Measurements from ENCODE around the gene NRG2. TPM values are rescaled to one million over a fixed set of nuclear protein-coding genes. Genes with fewer than 3 reads are reported as not detected.

NRG2 gene
- total and polyA plus RNA-seq, 2 of the 8 experiments (the other 6 are each of a cell fraction or from before 2014, with no cell fraction given) = 0.27 to 0.54 TPM

GRCh38 chr5:139904816-139905661 is 138.1 kb downstream of the NRG2 start:
- Histone ChIP-seq H3K4ac (replicated peaks; ENCODE audit: insufficient read length, low read depth, low read length) (no peak overlapping the region), H3K23me2 (ENCODE audit: low read depth, low read length) (peaks cover 13% of the 10 kb centered on the region; the same call in 1 of the 2 replicates), H4K91ac (replicated peaks; ENCODE audit: insufficient read length, low read length) (peak overlapping the region; percentile 32), H3K79me2 (ENCODE audit: control insufficient read depth in 1 of 2, insufficient read depth in 2 of 2, low read length in 2 of 2) (no peaks in the 10 kb centered on the region), H3K36me3 (ENCODE audit: control insufficient read depth in 2 of 4, insufficient read depth in 4 of 4, low read length in 3 of 4) (no peaks in the 10 kb centered on the region), H3K79me1 (ENCODE audit: low read depth, low read length) (no peaks in the 10 kb centered on the region), H2BK120ac (replicated peaks; ENCODE audit: low read depth, low read length) (no peak overlapping the region), H3K4me3 (ENCODE audit: extremely low read depth in 1 of 4, insufficient read depth in 2 of 4, low read depth in 3 of 4, low read length in 4 of 4) (peak overlapping the region; percentile 37 to 81 (median 59)), H2AFZ (ENCODE audit: low read length) (peak overlapping the region; percentile 55; the same call in 1 of the 2 replicates), H2BK12ac (ENCODE audit: low read depth, low read length) (peak overlapping the region; percentile 76; the same call in 1 of the 2 replicates), H3K56ac (replicated peaks; ENCODE audit: insufficient read length, low read depth, low read length) (no peak overlapping the region), H4K8ac (ENCODE audit: extremely low read depth, insufficient read depth, low read length) (no peak overlapping the region), H2BK5ac (ENCODE audit: low read depth, low read length) (peak overlapping the region; percentile 66; the same call in 1 of the 2 replicates), H3K9ac (replicated peaks in 1 of 4; ENCODE audit: extremely low read depth in 1 of 4, low read depth in 3 of 4, low read length in 3 of 4) (no peak overlapping the region), H4K5ac (ENCODE audit: insufficient read length, low read depth, low read length) (no peak overlapping the region), H3K27ac (ENCODE audit: low read depth, low read length) (no peak overlapping the region), H3K18ac (ENCODE audit: extremely low read depth, low read length) (peak overlapping the region; percentile 41; the same call in 1 of the 2 replicates), H2AK5ac (ENCODE audit: low read depth, low read length) (no peak overlapping the region), H3K4me1 (replicated peaks in 1 of 4; ENCODE audit: control insufficient read depth in 3 of 4, insufficient read depth in 4 of 4, low read length in 3 of 4) (peaks cover 0 to 23% (median 10%) of the 10 kb centered on the region in 4 experiments; a peak in 6 of 7 replicates), H2BK20ac (ENCODE audit: low read length) (no peak overlapping the region), H4K20me1 (replicated peaks in 1 of 2; ENCODE audit: control insufficient read depth in 1 of 2, insufficient read depth in 2 of 2, low read length in 2 of 2) (peaks cover 3 to 10% of the 10 kb centered on the region in 2 experiments), H2BK15ac (ENCODE audit: low read length) (no peak overlapping the region; the same call in 1 of the 2 replicates), H3K23ac (ENCODE audit: insufficient read length) (no peak overlapping the region), H3K9me3 (ENCODE audit: insufficient read depth in 2 of 2, low read depth in 1 of 2, low read length in 1 of 2) (no peaks in the 10 kb centered on the region), H3K4me2 (ENCODE audit: insufficient read depth in 1 of 2, low read depth in 2 of 2, low read length in 2 of 2) (peak overlapping the region; percentile 66 to 87), H3K14ac (ENCODE audit: insufficient read length) (no peak overlapping the region), H3K27me3 (replicated peaks in 1 of 4; ENCODE audit: control insufficient read depth in 3 of 4, extremely low read depth in 1 of 4, insufficient read depth in 3 of 4, low read length in 3 of 4) (peaks cover 35 to 69% (median 54%) of the 10 kb centered on the region in 4 experiments)
- ChIA-PET POLR2A (ENCODE audit: partially characterized antibody) (interaction anchor here (0.7 to 1.6 kb wide), 4 partner anchors 46 to 441 kb away, joined by 3 read pairs; partner anchors contain the start of gene HBEGF), CTCF (ENCODE audit: partially characterized antibody) (interaction anchor here (1.0 to 16.4 kb wide), 8 partner anchors 10 to 118 kb away, joined by 3 to 181 read pairs (median 4); no protein-coding TSS in a partner anchor)
- no peak for TF ChIP-seq POLR2AphosphoS5 (IDR thresholded peaks at IDR 0.05; ENCODE audit: low read depth, low read length)
- TF ChIP-seq TBP (IDR thresholded peaks at IDR 0.05; ENCODE audit: low read depth, low read length) = peak; percentile 28; the same call in 1 of the 2 replicates
- TF ChIP-seq YY1 (IDR thresholded peaks at IDR 0.05; ENCODE audit: low read depth, low read length) = 0 out of 2 replicates have a peak, but pooled peaks have one; percentile 16
- peak; percentile 15 to 74 for DNase-seq (ENCODE audit: low read depth in 1 of 2, low spot score in 2 of 2)
- WGBS, 2 experiments (ENCODE audit: extremely low coverage in 1 of 2, insufficient coverage in 1 of 2, insufficient read length in 1 of 2, insufficient replicate concordance in 2 of 2, low coverage in 1 of 2, low lambda C conversion rate in 2 of 2, missing lambda C conversion rate in 1 of 2) = 20% methylated on average over 17 of the region's 22 CpGs; no CpG with 5 or more reads in 1 of the 2 experiments
- peak; percentile 68 for FAIRE-seq

Data from H1 (cell line).